Activated CD4-positive, alpha-beta T cell treated with anti-CD3 and anti-CD28 coated beads, Interleukin-2, amount 10 ng/mL, durations not matched to agents 7 days and 5 days (primary cell): ENCODE results near the gene RAD51. TPM values are rescaled to one million over a fixed set of nuclear protein-coding genes. Genes with fewer than 3 reads are reported as not detected.
"Not testable (repeated sequence)": the region's sequence is repeated elsewhere in the genome, so short reads cannot be mapped to it uniquely, and the experiment has no call there.

ENCODE experiments used
- CTCF ChIA-PET: fragments of 350-600 bp; sonication (Branson Sonifier 250); formaldehyde crosslinking; loops from one replicate; lab custom pipeline; 2021; ENCODE audit warnings: antibody characterized with exemption; lab: Charles Lee
- POLR2A ChIA-PET: fragments of 350-600 bp; sonication (Branson Sonifier 250); formaldehyde crosslinking; loops from one replicate; lab custom pipeline; 2021; ENCODE audit warnings: antibody characterized with exemption; lab: Charles Lee
- DNase-seq: peaks from one replicate; pipeline ENCODE4 v3.0.0-alpha.2; 2020
- H3K27ac Mint-ChIP-seq: one replicate; pipeline ENCODE4 v1.8.0; 2021; ENCODE audit warnings: mild to moderate bottlenecking, moderate library complexity, mixed read lengths
- H3K27me3 Mint-ChIP-seq: one replicate; pipeline ENCODE4 v1.8.0; 2021; ENCODE audit warnings: mixed read lengths
- H3K36me3 Mint-ChIP-seq: one replicate; pipeline ENCODE4 v1.8.0; 2021; ENCODE audit warnings: low read depth, mixed read lengths
- H3K4me1 Mint-ChIP-seq: one replicate; pipeline ENCODE4 v1.8.0; 2021; ENCODE audit warnings: mixed read lengths
- H3K4me3 Mint-ChIP-seq: one replicate; pipeline ENCODE4 v1.8.0; 2021; ENCODE audit warnings: mild to moderate bottlenecking, moderate library complexity, mixed read lengths
- H3K9me3 Mint-ChIP-seq: one replicate; pipeline ENCODE4 v1.8.0; 2021; ENCODE audit warnings: mixed read lengths
- total RNA-seq, 2 experiments: library from RNA; stranded (reverse); gene quantifications; one replicate each; pipeline ENCODE4 v1.2.3, GENCODE V29; 2021

Gene RAD51
- total RNA-seq: 10 to 100 TPM; 59.9 to 66.7 TPM

DNA sequence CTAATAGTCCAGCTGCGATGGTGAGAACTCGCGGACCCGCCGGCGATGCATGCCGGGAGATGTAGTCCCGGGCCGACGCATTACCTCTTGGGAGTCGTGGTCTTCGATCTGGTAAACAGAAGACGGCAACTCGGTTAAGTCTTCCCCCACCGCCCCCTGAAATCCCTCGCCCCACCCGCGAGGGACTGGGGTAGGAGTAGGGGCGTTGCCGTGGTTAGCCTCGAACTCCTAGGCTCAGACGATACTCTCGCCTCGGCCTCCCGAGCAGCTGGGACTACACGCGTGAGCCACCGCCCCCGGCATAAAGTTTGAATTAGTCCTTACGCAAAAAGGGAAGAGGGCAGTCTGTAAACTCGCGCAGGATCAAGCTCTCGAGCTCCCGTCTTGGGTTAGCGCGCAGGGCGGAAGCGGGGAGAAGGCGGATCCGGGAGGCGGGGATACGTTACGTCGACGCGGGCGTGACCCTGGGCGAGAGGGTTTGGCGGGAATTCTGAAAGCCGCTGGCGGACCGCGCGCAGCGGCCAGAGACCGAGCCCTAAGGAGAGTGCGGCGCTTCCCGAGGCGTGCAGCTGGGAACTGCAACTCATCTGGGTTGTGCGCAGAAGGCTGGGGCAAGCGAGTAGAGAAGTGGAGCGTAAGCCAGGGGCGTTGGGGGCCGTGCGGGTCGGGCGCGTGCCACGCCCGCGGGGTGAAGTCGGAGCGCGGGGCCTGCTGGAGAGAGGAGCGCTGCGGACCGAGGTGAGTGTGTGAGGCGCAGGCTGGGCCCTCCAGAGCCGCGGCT, at the start of gene RAD51:
Gene RAD51, plus strand, starts transcription at position 487 of the 781 bp plus-strand sequence. CDS start 3,585 bp downstream, outside the sequence.
- Mint-ChIP-seq H3K4me1 (peaks cover 40% of the 10 kb centered on the region), H3K27me3 (no peaks in the 10 kb centered on the region), H3K9me3 (no peaks in the 10 kb centered on the region), H3K27ac (peak within 1 kb of the TSS; percentile 96), H3K36me3 (peaks cover 37% of the 10 kb centered on the region), H3K4me3 (peak within 1 kb of the TSS; percentile 97)
- CTCF ChIA-PET: interaction anchor here (0.5 to 2.2 kb wide), 17 partner anchors 8 to 201 kb away, joined by 3 to 8 read pairs (median 3); partner anchors contain the start of genes DNAJC17 and VPS18
- peak; percentile 95 for DNase-seq
- POLR2A ChIA-PET: interaction anchor here (0.6 to 1.9 kb wide), 5 partner anchors 13 to 515 kb away, joined by 3 to 6 read pairs (median 4); partner anchors contain the start of gene CCDC32

GRCh38 chr15:40647523-40647922, 47.5 kb upstream of the RAD51 start:
- POLR2A ChIA-PET: no interaction called here
- H3K9me3 Mint-ChIP-seq: no peaks in the 10 kb centered on the region
- DNase-seq: no peak
- H3K4me1 Mint-ChIP-seq: no peaks in the 10 kb centered on the region
- CTCF ChIA-PET: interaction anchor here (1.0 to 1.3 kb wide), 2 partner anchors 14 to 58 kb away, joined by 3 to 5 read pairs; no protein-coding TSS in a partner anchor
- no peaks in the 10 kb centered on the region for H3K27me3 Mint-ChIP-seq
- H3K4me3 Mint-ChIP-seq: no peak overlapping the region
- H3K27ac Mint-ChIP-seq: no peak overlapping the region
- H3K36me3 Mint-ChIP-seq: peaks cover 46% of the 10 kb centered on the region

- ChIA-PET POLR2A (interaction anchor here (0.6 kb wide), 1 partner anchor 94 kb away, joined by 4 read pairs; no protein-coding TSS in a partner anchor), CTCF (interaction anchor here (0.7 to 1.4 kb wide), 4 partner anchors 11 to 243 kb away, joined by 3 to 6 read pairs (median 4); partner anchors contain the start of gene VPS18)
- no peak for DNase-seq
- Mint-ChIP-seq H3K4me1 (no peaks in the 10 kb centered on the region), H3K36me3 (peaks cover 62% of the 10 kb centered on the region), H3K27ac (no peak overlapping the region), H3K4me3 (no peak overlapping the region), H3K27me3 (no peaks in the 10 kb centered on the region), H3K9me3 (no peaks in the 10 kb centered on the region)
Measured at GRCh38 chr15:40650479-40650878, 44.5 kb upstream of the RAD51 start.

- H3K36me3 Mint-ChIP-seq: peaks cover 50% of the 10 kb centered on the region
- CTCF ChIA-PET: interaction anchor here (0.6 to 1.1 kb wide), 2 partner anchors 13 to 71 kb away, joined by 3 to 5 read pairs; no protein-coding TSS in a partner anchor
- no peak for DNase-seq
- H3K27ac Mint-ChIP-seq: no peak overlapping the region
- no peak overlapping the region for H3K4me3 Mint-ChIP-seq
- no peaks in the 10 kb centered on the region for H3K9me3 Mint-ChIP-seq
- no peaks in the 10 kb centered on the region for H3K4me1 Mint-ChIP-seq
- no peaks in the 10 kb centered on the region for H3K27me3 Mint-ChIP-seq
- POLR2A ChIA-PET: no interaction called here
Measured at GRCh38 chr15:40660686-40661085, 34.3 kb upstream of the RAD51 start.

- Mint-ChIP-seq H3K36me3 (peaks cover 25% of the 10 kb centered on the region), H3K27ac (no peak overlapping the region), H3K4me3 (no peak overlapping the region), H3K4me1 (no peaks in the 10 kb centered on the region), H3K27me3 (no peaks in the 10 kb centered on the region), H3K9me3 (no peaks in the 10 kb centered on the region)
- POLR2A ChIA-PET: no interaction called here
- DNase-seq: no peak
- CTCF ChIA-PET: interaction anchor here (0.6 to 0.9 kb wide), 3 partner anchors 11 to 709 kb away, joined by 3 read pairs; no protein-coding TSS in a partner anchor
Measured at GRCh38 chr15:40664909-40665308, 30.1 kb upstream of the RAD51 start.

- H3K9me3 Mint-ChIP-seq, H3K27ac Mint-ChIP-seq, POLR2A ChIA-PET, H3K4me3 Mint-ChIP-seq, H3K27me3 Mint-ChIP-seq, DNase-seq, H3K36me3 Mint-ChIP-seq: not testable (repeated sequence)
- H3K4me1 Mint-ChIP-seq: peaks cover 11% of the 10 kb centered on the region
- CTCF ChIA-PET: interaction anchor here (0.8 to 1.5 kb wide), 5 partner anchors 9 to 107 kb away, joined by 3 to 5 read pairs (median 3); partner anchors contain the start of gene RAD51
Measured at GRCh38 chr15:40676290-40676689, 18.7 kb upstream of the RAD51 start.

DNA sequence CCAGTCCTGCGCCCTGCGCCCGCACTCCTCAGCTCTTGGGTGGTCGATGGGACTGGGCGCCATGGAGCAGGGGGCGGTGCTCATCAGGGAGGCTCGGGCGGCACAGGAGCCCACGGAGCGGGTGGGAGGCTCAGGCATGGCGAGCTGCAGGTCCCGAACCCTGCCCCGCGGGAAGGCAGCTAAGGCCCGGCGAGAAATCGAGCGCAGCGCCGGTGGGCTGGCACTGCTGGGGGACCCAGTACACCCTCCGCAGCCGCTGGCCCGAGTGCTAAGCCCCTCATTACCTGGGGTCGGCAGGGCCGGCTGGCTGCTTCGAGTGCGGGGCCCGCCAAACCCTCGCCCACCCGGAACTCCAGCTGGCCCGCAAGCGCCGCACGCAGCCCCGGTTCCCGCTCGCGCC, 18.1 kb upstream of the RAD51 start:
- H3K4me3 Mint-ChIP-seq, DNase-seq, H3K36me3 Mint-ChIP-seq, POLR2A ChIA-PET, H3K9me3 Mint-ChIP-seq, H3K27me3 Mint-ChIP-seq, H3K27ac Mint-ChIP-seq: not testable (repeated sequence)
- CTCF ChIA-PET: interaction anchor here (0.6 to 1.5 kb wide), 5 partner anchors 9 to 591 kb away, joined by 3 to 5 read pairs (median 4); partner anchors contain the start of gene RAD51
- H3K4me1 Mint-ChIP-seq: peaks cover 11% of the 10 kb centered on the region

DNA sequence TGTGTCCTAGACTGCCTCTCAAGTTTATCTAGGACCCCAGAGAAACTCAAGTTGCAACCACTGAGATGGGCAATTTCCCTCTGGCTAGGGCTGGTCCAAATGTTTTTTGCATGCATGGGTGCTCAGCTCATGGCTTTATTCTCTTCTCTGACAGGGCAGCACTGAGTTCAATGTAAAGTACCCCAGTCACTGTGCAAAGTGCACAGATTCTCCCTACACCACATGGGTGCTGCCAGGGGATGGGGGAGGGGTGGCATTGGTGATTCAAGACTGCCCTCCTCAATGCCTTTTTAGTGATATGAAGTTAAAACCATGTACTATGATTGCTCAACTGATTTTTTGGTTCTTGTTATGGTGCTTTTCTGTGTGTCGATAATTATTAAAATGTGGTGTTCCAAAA, 14.8 kb upstream of the RAD51 start:
- no peak for DNase-seq
- no peak overlapping the region for H3K27ac Mint-ChIP-seq
- no peak overlapping the region for H3K4me3 Mint-ChIP-seq
- H3K4me1 Mint-ChIP-seq: peaks cover 9% of the 10 kb centered on the region
- CTCF ChIA-PET: interaction anchor here (1.0 to 1.8 kb wide), 3 partner anchors 9 to 214 kb away, joined by 3 to 8 read pairs (median 3); partner anchors contain the start of genes RAD51 and VPS18
- no peaks in the 10 kb centered on the region for H3K36me3 Mint-ChIP-seq
- no peaks in the 10 kb centered on the region for H3K9me3 Mint-ChIP-seq
- H3K27me3 Mint-ChIP-seq: no peaks in the 10 kb centered on the region
- POLR2A ChIA-PET: no interaction called here

GRCh38 chr15:40680959-40681358, 14.0 kb upstream of the RAD51 start:
- H3K27me3 Mint-ChIP-seq, H3K9me3 Mint-ChIP-seq, DNase-seq, H3K27ac Mint-ChIP-seq, POLR2A ChIA-PET, H3K4me1 Mint-ChIP-seq, H3K36me3 Mint-ChIP-seq, CTCF ChIA-PET, H3K4me3 Mint-ChIP-seq: not testable (repeated sequence)

DNA sequence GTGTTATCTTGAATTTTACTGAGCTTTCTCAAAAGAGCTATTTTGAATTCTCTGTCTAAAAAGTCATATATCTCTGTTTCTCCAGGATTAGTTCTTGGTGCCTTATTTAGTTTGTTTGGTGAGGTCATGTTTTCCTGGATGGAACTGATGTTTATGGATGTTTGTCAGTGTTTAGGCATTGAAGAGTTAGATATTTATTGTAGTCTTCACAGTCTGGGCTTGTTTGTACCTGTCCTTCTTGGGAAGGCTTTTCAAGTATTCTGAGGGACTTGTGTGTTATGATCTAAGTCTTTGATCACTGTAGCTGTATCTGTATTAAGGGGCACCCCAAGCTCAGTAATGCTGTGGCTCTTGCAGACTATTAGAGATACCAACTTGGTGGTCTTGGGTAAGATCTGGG, 10.6 kb upstream of the RAD51 start:
- no peaks in the 10 kb centered on the region for H3K9me3 Mint-ChIP-seq
- DNase-seq: no peak
- H3K27me3 Mint-ChIP-seq: no peaks in the 10 kb centered on the region
- H3K36me3 Mint-ChIP-seq: peaks cover 2% of the 10 kb centered on the region
- no peak overlapping the region for H3K27ac Mint-ChIP-seq
- ChIA-PET POLR2A (interaction anchor here (0.6 kb wide), 1 partner anchor 60 kb away, joined by 4 read pairs; no protein-coding TSS in a partner anchor), CTCF (interaction anchor here (0.6 to 1.5 kb wide), 3 partner anchors 10 to 539 kb away, joined by 3 to 4 read pairs (median 4); partner anchors contain the start of gene RAD51)
- no peak overlapping the region for H3K4me3 Mint-ChIP-seq
- peaks cover 2% of the 10 kb centered on the region for H3K4me1 Mint-ChIP-seq

DNA sequence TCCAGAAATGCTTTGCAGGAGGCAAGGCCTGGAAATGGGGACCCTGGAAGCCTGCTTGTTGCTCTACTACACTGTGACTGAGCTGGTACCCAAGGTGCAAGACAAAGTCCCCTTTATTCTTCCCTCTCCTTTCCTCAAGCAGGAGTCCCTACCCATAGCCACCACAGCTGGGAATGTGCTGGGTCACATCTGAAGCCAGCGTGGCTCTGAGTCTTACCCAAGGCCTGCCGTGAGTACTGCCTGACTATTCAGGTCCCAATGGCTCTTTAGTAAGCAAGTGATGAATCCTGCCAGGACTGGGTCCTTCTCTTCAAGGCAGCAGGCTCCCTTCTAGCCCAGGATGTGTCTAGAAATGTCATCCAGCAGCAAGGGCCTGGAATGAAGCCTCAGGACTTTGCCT, 9.6 kb upstream of the RAD51 start:
- Mint-ChIP-seq H3K4me1 (peaks cover under 1% of the 10 kb centered on the region), H3K27ac (no peak overlapping the region), H3K4me3 (no peak overlapping the region), H3K27me3 (no peaks in the 10 kb centered on the region), H3K9me3 (no peaks in the 10 kb centered on the region), H3K36me3 (peaks cover 2% of the 10 kb centered on the region)
- no peak for DNase-seq
- ChIA-PET POLR2A (no interaction called here), CTCF (interaction anchor here (0.6 to 1.9 kb wide), 3 partner anchors 60 to 837 kb away, joined by 3 to 5 read pairs (median 4); partner anchors contain the start of gene VPS18)

DNA sequence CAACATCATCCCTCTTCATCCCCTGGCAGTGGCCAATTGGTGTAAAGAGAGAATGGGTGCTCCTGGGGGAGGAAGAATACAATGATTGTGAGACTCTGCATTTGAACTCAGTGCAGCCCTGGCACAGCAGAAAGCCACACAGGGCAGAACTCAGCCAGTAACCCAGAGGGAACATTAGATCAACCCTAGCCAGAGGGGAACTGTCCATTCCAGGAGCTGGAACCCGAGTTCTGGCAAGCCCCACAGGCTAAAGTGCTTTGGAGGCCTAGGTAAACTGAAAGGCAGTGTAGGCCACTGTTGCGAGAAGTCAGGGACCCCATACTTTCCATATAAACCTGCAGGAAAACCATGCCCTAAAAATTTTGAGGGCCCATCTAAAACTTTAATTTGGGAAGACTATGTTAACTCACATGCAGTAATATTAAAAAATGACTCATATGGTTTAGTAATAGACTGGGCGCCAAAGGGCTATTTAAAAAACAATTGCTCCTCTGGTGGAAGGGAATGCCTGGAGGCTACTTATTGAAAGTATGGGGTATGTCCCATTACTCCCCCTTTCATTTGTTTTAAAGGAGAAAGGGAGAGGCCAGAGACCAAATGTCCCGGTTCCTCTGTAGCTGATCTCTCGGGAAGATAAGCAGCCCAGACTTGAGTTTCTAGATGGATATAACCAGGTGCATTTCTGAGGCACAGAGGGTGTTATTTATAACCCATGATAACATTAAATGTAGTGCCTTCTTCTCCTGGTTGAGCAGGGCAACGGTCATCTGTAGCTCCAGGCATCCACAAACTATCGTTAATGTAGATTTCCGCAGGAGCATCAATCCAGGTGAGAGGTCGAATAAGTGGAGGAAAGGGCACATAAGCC, 5.8 kb upstream of the RAD51 start:
- Mint-ChIP-seq H3K27ac (no peak overlapping the region), H3K4me1 (peaks cover 8% of the 10 kb centered on the region), H3K9me3 (no peaks in the 10 kb centered on the region), H3K27me3 (no peaks in the 10 kb centered on the region), H3K4me3 (no peak overlapping the region), H3K36me3 (peaks cover 9% of the 10 kb centered on the region)
- CTCF ChIA-PET: no interaction called here
- DNase-seq: no peak
- POLR2A ChIA-PET: no interaction called here
